PC-3 (cell line): ENCODE data around the gene SEC14L2.

Experiments
- EZH2 ChIP-seq: fragments of 300-600 bp; sonication (generic); IDR thresholded peaks from one replicate; pipeline ENCODE4 v1.6.1; 2017; ENCODE audit warnings: antibody characterized with exemption, mild to moderate bottlenecking, low read length; ENCODE audit not compliant: unreplicated experiment
- EZH2phosphoT487 ChIP-seq: fragments of 300-600 bp; sonication (generic); IDR thresholded peaks from 2 replicates; pipeline ENCODE4 v1.6.1; 2018; ENCODE audit warnings: mild to moderate bottlenecking, antibody characterized with exemption, low read length, borderline replicate concordance
- TF ChIP-seq, protein P1 (sequence below): fragments of 300-600 bp; sonication (generic); conservative IDR thresholded peaks from 2 replicates; pipeline ENCODE4 v1.5.1; 2017; ENCODE audit warnings: antibody characterized with exemption, low read depth, mild to moderate bottlenecking, low read length

DNA sequence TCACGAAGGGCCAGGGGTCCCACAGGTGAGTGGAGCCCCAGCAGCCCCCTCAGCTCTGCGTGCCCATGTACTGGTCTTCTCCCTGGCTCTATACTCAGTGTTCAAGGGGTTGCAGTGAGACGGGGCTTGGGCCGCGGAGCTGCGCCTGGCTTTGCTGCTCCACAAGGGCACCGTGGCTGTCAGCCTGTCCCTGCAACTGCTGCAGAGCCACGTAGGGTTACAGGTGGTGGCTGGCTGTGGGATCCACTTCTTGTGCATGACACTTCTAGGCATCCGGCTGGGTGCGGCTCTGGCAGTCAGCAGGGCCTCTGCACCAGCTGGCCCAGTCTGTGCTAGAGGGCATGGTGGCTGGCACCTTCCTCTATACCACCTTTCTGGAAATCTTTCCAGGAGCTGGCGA lies 43.0 kb downstream of the SEC14L2 start:
- TF ChIP-seq EZH2 (no peak), EZH2phosphoT487 (no peak)
- TF ChIP-seq, protein P1, sequence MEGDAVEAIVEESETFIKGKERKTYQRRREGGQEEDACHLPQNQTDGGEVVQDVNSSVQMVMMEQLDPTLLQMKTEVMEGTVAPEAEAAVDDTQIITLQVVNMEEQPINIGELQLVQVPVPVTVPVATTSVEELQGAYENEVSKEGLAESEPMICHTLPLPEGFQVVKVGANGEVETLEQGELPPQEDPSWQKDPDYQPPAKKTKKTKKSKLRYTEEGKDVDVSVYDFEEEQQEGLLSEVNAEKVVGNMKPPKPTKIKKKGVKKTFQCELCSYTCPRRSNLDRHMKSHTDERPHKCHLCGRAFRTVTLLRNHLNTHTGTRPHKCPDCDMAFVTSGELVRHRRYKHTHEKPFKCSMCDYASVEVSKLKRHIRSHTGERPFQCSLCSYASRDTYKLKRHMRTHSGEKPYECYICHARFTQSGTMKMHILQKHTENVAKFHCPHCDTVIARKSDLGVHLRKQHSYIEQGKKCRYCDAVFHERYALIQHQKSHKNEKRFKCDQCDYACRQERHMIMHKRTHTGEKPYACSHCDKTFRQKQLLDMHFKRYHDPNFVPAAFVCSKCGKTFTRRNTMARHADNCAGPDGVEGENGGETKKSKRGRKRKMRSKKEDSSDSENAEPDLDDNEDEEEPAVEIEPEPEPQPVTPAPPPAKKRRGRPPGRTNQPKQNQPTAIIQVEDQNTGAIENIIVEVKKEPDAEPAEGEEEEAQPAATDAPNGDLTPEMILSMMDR: no peak
